Activated CD4-positive, alpha-beta T cell treated with anti-CD3 and anti-CD28 coated beads, Interleukin-2, amount 10 ng/mL, durations not matched to agents 24 days and 14 days (primary cell): ENCODE results near the gene CKM. TPM values are rescaled to one million over a fixed set of nuclear protein-coding genes. Genes with fewer than 3 reads are reported as not detected.
"Not testable (repeated sequence)": the region's sequence is repeated elsewhere in the genome, so short reads cannot be mapped to it uniquely, and the experiment has no call there.

ENCODE experiments used
- DNase-seq: peaks from one replicate; pipeline ENCODE4 v3.0.0; 2022
- H3K27ac Mint-ChIP-seq: one replicate; pipeline ENCODE4 v1.8.0; 2022; ENCODE audit warnings: mild to moderate bottlenecking, mixed read lengths
- H3K27me3 Mint-ChIP-seq: one replicate; pipeline ENCODE4 v1.8.0; 2022; ENCODE audit warnings: mixed read lengths
- H3K36me3 Mint-ChIP-seq: one replicate; pipeline ENCODE4 v1.8.0; 2022; ENCODE audit warnings: low read depth, mild to moderate bottlenecking, mixed read lengths
- H3K4me1 Mint-ChIP-seq: one replicate; pipeline ENCODE4 v1.8.0; 2021; ENCODE audit warnings: mixed read lengths
- H3K4me3 Mint-ChIP-seq: one replicate; pipeline ENCODE4 v1.8.0; 2022; ENCODE audit warnings: mild to moderate bottlenecking, moderate library complexity, mixed read lengths
- H3K9me3 Mint-ChIP-seq: one replicate; pipeline ENCODE4 v1.8.0; 2021; ENCODE audit warnings: mixed read lengths
- intact Hi-C: fragments of 100-400 bp; cut with micrococcal nuclease; formaldehyde crosslinking; loops from one replicate; pipeline ENCODE4 v1.15.1; 2023
- total RNA-seq: library from RNA; stranded (reverse); gene quantifications from 2 replicates; pipeline ENCODE4 v1.2.3, GENCODE V29; 2022

Gene CKM
- total RNA-seq, 1 donor from 2014 or later, result not detected

DNA sequence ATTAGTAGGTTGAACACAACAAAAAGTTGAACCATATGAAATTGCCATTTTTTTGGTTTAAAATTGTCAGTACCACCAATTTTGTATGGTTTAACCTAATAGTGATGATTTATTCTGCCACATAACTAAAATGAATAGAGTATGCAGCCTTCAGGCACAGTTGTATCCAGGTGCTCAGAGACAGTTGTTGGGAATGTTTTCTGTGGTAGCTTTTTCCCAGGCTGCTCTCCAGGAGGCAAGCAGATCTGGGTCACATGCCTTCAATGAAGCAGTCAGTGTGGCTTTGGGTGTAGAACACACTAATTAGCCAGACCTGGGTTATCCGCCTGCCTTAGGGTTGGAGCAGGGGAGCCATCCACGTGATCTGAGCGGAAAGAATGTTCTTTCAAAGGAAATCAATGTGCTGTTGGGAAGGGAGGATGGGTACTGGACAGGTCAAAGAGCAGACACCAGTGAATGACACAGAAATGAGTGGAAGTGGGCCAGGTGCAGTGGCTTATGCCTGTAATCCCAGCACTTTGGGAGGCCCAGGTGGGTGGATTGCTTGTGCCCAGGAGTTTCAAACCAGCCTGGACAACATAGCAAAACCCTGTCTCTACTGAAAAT lies 43.0 kb downstream of the CKM start:
- Mint-ChIP-seq H3K4me3 (no peak overlapping the region), H3K27ac (no peak overlapping the region), H3K4me1 (peaks cover 2% of the 10 kb centered on the region), H3K36me3 (peaks cover 20% of the 10 kb centered on the region), H3K9me3 (peaks cover 6% of the 10 kb centered on the region), H3K27me3 (no peaks in the 10 kb centered on the region)
- no peak for DNase-seq
- intact Hi-C loops, result no loop called here

- H3K9me3 Mint-ChIP-seq, result no peaks in the 10 kb centered on the region
- intact Hi-C loops, result no loop called here
- DNase-seq, result no peak
- H3K27me3 Mint-ChIP-seq, result no peaks in the 10 kb centered on the region
- peaks cover 20% of the 10 kb centered on the region for H3K36me3 Mint-ChIP-seq
- H3K4me1 Mint-ChIP-seq, result no peaks in the 10 kb centered on the region
- H3K4me3 Mint-ChIP-seq, result no peak overlapping the region
- no peak overlapping the region for H3K27ac Mint-ChIP-seq
Observed at GRCh38 chr19:45278087-45278486, 44.6 kb downstream of the CKM start.

DNA sequence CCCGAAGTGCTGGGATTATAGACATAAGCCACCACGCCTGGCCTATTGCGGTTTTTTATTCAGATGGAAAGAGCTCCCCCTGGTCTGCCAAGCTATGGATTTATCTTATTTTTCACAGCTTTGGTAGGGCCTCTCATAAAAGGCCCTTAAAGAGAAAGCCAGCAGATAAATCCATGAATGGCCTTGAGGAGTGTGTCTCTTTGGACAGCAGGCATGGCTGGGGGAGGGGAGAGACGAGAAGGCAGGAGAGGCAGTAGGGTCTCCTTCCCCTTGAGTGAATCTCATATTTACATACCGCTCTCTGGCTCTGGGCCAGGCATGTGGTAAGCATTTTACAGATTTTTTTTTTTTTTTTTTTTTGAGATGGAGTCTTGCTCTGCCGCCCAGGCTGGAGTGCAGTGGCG lies 46.4 kb downstream of the CKM start:
- no peaks in the 10 kb centered on the region for H3K4me1 Mint-ChIP-seq
- DNase-seq, result no peak
- peaks cover 23% of the 10 kb centered on the region for H3K36me3 Mint-ChIP-seq
- no peak overlapping the region for H3K27ac Mint-ChIP-seq
- H3K4me3 Mint-ChIP-seq, result no peak overlapping the region
- intact Hi-C loops, result no loop called here
- H3K27me3 Mint-ChIP-seq, result no peaks in the 10 kb centered on the region
- H3K9me3 Mint-ChIP-seq, result no peaks in the 10 kb centered on the region

- H3K4me1 Mint-ChIP-seq, result no peaks in the 10 kb centered on the region
- H3K4me3 Mint-ChIP-seq, result no peak overlapping the region
- no peak for DNase-seq
- H3K27ac Mint-ChIP-seq, result no peak overlapping the region
- no peaks in the 10 kb centered on the region for H3K9me3 Mint-ChIP-seq
- H3K27me3 Mint-ChIP-seq, result no peaks in the 10 kb centered on the region
- peaks cover 23% of the 10 kb centered on the region for H3K36me3 Mint-ChIP-seq
- intact Hi-C loops, result no loop called here
Observed at GRCh38 chr19:45275370-45275971, 47.2 kb downstream of the CKM start.

DNA sequence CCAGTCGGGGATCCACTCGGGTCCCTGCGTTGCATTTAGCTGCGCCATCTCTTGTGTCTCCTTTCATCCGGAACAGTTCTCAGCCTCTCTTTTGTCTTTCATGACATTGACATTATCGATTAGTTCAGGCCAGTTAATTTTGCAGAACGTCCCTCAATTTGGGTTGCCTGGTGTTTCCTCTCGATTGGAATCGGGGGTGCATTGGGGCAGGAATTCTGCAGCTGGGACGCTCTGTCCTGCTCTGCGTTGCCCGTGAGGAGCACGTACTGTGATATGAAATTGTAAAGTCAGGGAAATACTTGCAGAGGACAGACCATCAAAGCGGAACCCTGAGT lies 49.2 kb downstream of the CKM start:
- no peaks in the 10 kb centered on the region for H3K4me1 Mint-ChIP-seq
- no peaks in the 10 kb centered on the region for H3K27me3 Mint-ChIP-seq
- intact Hi-C loops, result no loop called here
- no peak for DNase-seq
- H3K9me3 Mint-ChIP-seq, result no peaks in the 10 kb centered on the region
- H3K27ac Mint-ChIP-seq, result no peak overlapping the region
- H3K36me3 Mint-ChIP-seq, result peaks cover 22% of the 10 kb centered on the region
- no peak overlapping the region for H3K4me3 Mint-ChIP-seq

DNA sequence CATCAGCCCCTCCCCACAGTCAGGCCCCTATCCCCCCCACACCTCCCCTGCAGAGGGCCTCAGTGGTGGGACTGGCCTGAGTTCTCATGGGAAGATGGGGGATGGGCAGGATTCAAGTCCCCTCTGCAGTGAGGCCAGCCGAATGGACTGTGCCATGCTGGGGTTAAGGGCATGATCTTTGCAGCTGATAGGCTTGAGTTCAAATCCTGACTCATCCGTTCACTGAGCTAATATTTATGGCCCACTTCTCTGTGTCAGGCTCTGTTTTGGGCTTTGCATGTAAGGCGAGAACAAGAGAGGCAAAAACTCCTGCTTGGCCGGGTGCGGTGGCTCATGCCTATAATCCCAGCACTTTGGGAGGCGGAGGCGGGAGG lies 51.0 kb downstream of the CKM start:
- H3K27me3 Mint-ChIP-seq, result no peaks in the 10 kb centered on the region
- peaks cover 19% of the 10 kb centered on the region for H3K36me3 Mint-ChIP-seq
- no peaks in the 10 kb centered on the region for H3K9me3 Mint-ChIP-seq
- DNase-seq, result no peak
- no peak overlapping the region for H3K27ac Mint-ChIP-seq
- no peaks in the 10 kb centered on the region for H3K4me1 Mint-ChIP-seq
- no peak overlapping the region for H3K4me3 Mint-ChIP-seq
- intact Hi-C loops, result no loop called here

- Mint-ChIP-seq H3K4me1 (no peaks in the 10 kb centered on the region), H3K9me3 (no peaks in the 10 kb centered on the region), H3K27ac (no peak overlapping the region), H3K4me3 (no peak overlapping the region), H3K36me3 (peaks cover 18% of the 10 kb centered on the region), H3K27me3 (no peaks in the 10 kb centered on the region)
- intact Hi-C loops, result no loop called here
- DNase-seq, result no peak
Observed at GRCh38 chr19:45271098-45271734, 51.5 kb downstream of the CKM start.

- intact Hi-C loops, H3K9me3 Mint-ChIP-seq, DNase-seq, H3K27me3 Mint-ChIP-seq, H3K27ac Mint-ChIP-seq, H3K4me3 Mint-ChIP-seq, H3K4me1 Mint-ChIP-seq: not testable (repeated sequence)
- H3K36me3 Mint-ChIP-seq, result peaks cover 20% of the 10 kb centered on the region
Observed at GRCh38 chr19:45269939-45270338, 52.7 kb downstream of the CKM start.

- Mint-ChIP-seq H3K36me3 (peaks cover 9% of the 10 kb centered on the region), H3K4me3 (no peak overlapping the region), H3K27ac (no peak overlapping the region), H3K4me1 (no peaks in the 10 kb centered on the region), H3K9me3 (no peaks in the 10 kb centered on the region), H3K27me3 (no peaks in the 10 kb centered on the region)
- no peak for DNase-seq
- intact Hi-C loops, result no loop called here
Observed at GRCh38 chr19:45267296-45267695, 55.4 kb downstream of the CKM start.

- no peak for DNase-seq
- Mint-ChIP-seq H3K4me3 (no peak overlapping the region), H3K27me3 (no peaks in the 10 kb centered on the region), H3K36me3 (peaks cover 6% of the 10 kb centered on the region), H3K9me3 (no peaks in the 10 kb centered on the region), H3K4me1 (no peaks in the 10 kb centered on the region), H3K27ac (peak overlapping the region; percentile 4)
- intact Hi-C loops, result no loop called here
Observed at GRCh38 chr19:45265375-45265774, 57.3 kb downstream of the CKM start.

DNA sequence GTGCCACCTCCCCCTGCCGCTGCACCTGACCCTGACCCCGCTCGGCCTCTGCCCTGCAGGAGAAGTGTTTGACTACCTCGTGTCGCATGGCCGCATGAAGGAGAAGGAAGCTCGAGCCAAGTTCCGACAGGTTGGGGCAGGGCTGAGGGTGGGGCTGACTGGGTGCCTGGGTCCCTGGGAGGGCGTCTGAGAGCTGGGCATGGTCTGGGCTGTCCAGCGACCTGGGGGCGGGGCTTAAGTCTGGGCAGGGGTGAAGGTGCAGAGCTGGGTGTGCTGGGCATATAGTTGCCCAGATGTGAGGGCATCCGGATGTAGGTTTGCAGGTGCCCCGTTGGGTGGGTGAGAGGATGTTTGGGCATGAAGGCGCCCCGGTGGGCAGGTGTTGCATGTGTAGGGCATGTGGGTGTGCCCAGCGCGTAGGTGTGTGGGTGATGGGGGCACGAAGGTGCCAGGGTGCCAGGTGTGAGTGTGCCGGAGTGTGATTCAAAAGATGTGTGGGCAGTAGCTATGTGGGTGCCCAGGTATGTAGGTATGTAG lies 57.8 kb downstream of the CKM start:
- no peaks in the 10 kb centered on the region for H3K27me3 Mint-ChIP-seq
- peak overlapping the region; percentile 4 for H3K27ac Mint-ChIP-seq
- no peaks in the 10 kb centered on the region for H3K4me1 Mint-ChIP-seq
- intact Hi-C loops, result no loop called here
- H3K9me3 Mint-ChIP-seq, result no peaks in the 10 kb centered on the region
- no peak overlapping the region for H3K4me3 Mint-ChIP-seq
- no peak for DNase-seq
- H3K36me3 Mint-ChIP-seq, result peaks cover 6% of the 10 kb centered on the region

GRCh38 chr19:45263013-45263412 lies 59.7 kb downstream of the CKM start:
- H3K4me3 Mint-ChIP-seq, result no peak overlapping the region

DNA sequence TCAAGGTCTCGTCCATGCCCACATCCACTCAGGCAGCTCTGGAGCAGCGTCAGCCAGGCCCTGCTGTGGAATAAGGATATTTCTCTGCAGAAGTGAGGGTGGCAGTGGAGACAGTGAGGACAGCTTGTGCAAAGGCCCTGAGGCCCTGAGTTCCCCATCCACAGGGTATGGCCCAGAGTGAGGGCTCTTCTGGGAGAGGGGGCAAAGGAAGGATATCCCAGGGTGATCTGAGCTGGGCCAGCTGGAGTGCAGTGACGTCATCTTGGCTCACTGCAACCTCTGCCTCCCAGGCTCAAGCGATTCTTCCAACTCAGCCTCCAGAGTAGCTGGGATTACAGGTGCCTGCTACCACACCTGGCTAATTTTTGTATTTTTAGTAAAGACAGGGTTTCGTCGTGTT lies 60.1 kb downstream of the CKM start:
- no peaks in the 10 kb centered on the region for H3K9me3 Mint-ChIP-seq
- intact Hi-C loops, result no loop called here
- H3K27me3 Mint-ChIP-seq, result no peaks in the 10 kb centered on the region
- H3K36me3 Mint-ChIP-seq, result peaks cover 5% of the 10 kb centered on the region
- DNase-seq, result no peak
- H3K27ac Mint-ChIP-seq, result no peak overlapping the region
- H3K4me3 Mint-ChIP-seq, result no peak overlapping the region
- H3K4me1 Mint-ChIP-seq, result no peaks in the 10 kb centered on the region

More at GRCh38 chr19:45263013-45263412, 59.7 kb downstream of the CKM start:
- DNase-seq, result no peak
- intact Hi-C loops, result no loop called here
- Mint-ChIP-seq H3K27ac (no peak overlapping the region), H3K36me3 (peaks cover 5% of the 10 kb centered on the region), H3K4me1 (no peaks in the 10 kb centered on the region), H3K9me3 (no peaks in the 10 kb centered on the region), H3K27me3 (no peaks in the 10 kb centered on the region)

GRCh38 chr19:45258862-45259261 lies 63.8 kb downstream of the CKM start:
- intact Hi-C loops, result no loop called here
- H3K36me3 Mint-ChIP-seq, result peaks cover 1% of the 10 kb centered on the region
- H3K27me3 Mint-ChIP-seq, result no peaks in the 10 kb centered on the region
- no peaks in the 10 kb centered on the region for H3K9me3 Mint-ChIP-seq
- no peak overlapping the region for H3K27ac Mint-ChIP-seq
- DNase-seq, result no peak
- H3K4me3 Mint-ChIP-seq, result no peak overlapping the region
- H3K4me1 Mint-ChIP-seq, result peaks cover under 1% of the 10 kb centered on the region
